GM12891 (cell line): ENCODE results near the gene STXBP5L.

Experiments used
- PAX5 ChIP-seq: IDR thresholded peaks from 2 replicates; pipeline ENCODE4 v1.6.1; 2011; ENCODE audit warnings: low read length, moderate library complexity, mild to moderate bottlenecking; ENCODE audit not compliant: insufficient read depth, severe bottlenecking
- POLR2A ChIP-seq: IDR thresholded peaks from 2 replicates; pipeline ENCODE4 v1.6.1; 2011; ENCODE audit warnings: low read depth, low read length, control low read depth
- POLR2AphosphoS5 ChIP-seq: IDR thresholded peaks from 2 replicates; pipeline ENCODE4 v1.6.1; 2011; ENCODE audit warnings: low read depth, low read length, control low read depth
- POU2F2 ChIP-seq: IDR thresholded peaks from 2 replicates; pipeline ENCODE4 v1.6.1; 2011; ENCODE audit warnings: low read depth, mild to moderate bottlenecking, control low read depth, low read length, moderate library complexity
- SPI1 ChIP-seq: IDR thresholded peaks from 2 replicates; pipeline ENCODE4 v1.6.1; 2011; ENCODE audit warnings: low read depth, low read length, control low read depth
- TAF1 ChIP-seq: IDR thresholded peaks from 2 replicates; pipeline ENCODE4 v1.6.1; 2011; ENCODE audit warnings: low read depth, low read length, control low read depth

- TF ChIP-seq POLR2AphosphoS5 (no peak), TAF1 (no peak), POLR2A (no peak), PAX5 (no peak), POU2F2 (no peak), SPI1 (no peak)
Observed at GRCh38 chr3:121165397-121165837, 257.4 kb downstream of the STXBP5L start.
